HepG2 (cell line): ENCODE results near the gene SERPINA3.

Source experiments
- CHCHD3 ChIP-seq: sonication (generic); formaldehyde crosslinking; IDR thresholded peaks from 2 replicates; pipeline ENCODE4 v1.8.0; 2022; ENCODE audit warnings: mild to moderate bottlenecking, missing genetic modification reagents, moderate library complexity
- CREB1 ChIP-seq, 2 experiments: fragments of 450-650 bp in 1 of 2; IDR thresholded peaks; 2 replicates each; pipeline ENCODE4 v1.6.1; 2016 to 2017; ENCODE audit warnings: control low read depth in 1 of 2, mild to moderate bottlenecking in 1 of 2, missing compliant biosample characterization in 1 of 2, missing genetic modification characterization in 1 of 2
- EEA1 ChIP-seq: sonication (generic); formaldehyde crosslinking; IDR thresholded peaks from 2 replicates; pipeline ENCODE4 v1.5.1; 2020; ENCODE audit warnings: mild to moderate bottlenecking, missing genetic modification reagents, borderline replicate concordance
- NFE2L1 ChIP-seq: sonication (generic); formaldehyde crosslinking; IDR thresholded peaks from 2 replicates; pipeline ENCODE4 v1.4.0; 2020; ENCODE audit warnings: missing genetic modification reagents, mild to moderate bottlenecking, borderline replicate concordance
- ZNF138 ChIP-seq: sonication (generic); formaldehyde crosslinking; IDR thresholded peaks from 2 replicates; pipeline ENCODE4 v1.5.0; 2020; ENCODE audit warnings: mild to moderate bottlenecking, low read depth, missing genetic modification reagents

- no peak for TF ChIP-seq EEA1 (CRISPR knock-in tag)
- no peak for TF ChIP-seq CREB1 (IDR thresholded peaks at IDR 0.05)
- no peak for TF ChIP-seq CREB1 (CRISPR knock-in tag; IDR thresholded peaks at IDR 0.05)
- no peak for TF ChIP-seq NFE2L1 (CRISPR knock-in tag)
- TF ChIP-seq ZNF138 (CRISPR knock-in tag), result no peak
- TF ChIP-seq CHCHD3 (CRISPR knock-in tag), result no peak
Observed at GRCh38 chr14:94619297-94619696, 7.1 kb downstream of the SERPINA3 start.
